H1 (cell line): ENCODE results near the gene NDUFA3. TPM values are rescaled to one million over a fixed set of nuclear protein-coding genes. Genes with fewer than 3 reads are reported as not detected.

ENCODE experiments used
- CTCF ChIA-PET: fragments of 300-600 bp; sonication (Branson Sonifier 250); formaldehyde crosslinking; loops from one replicate; lab custom pipeline; 2021; ENCODE audit not compliant: partially characterized antibody; lab: Charles Lee
- POLR2A ChIA-PET: fragments of 300-600 bp; sonication (Branson Sonifier 250); formaldehyde crosslinking; loops from one replicate; lab custom pipeline; 2021; ENCODE audit warnings: inconsistent platforms; ENCODE audit not compliant: partially characterized antibody; lab: Charles Lee
- DNase-seq, 2 experiments: peaks; one replicate each; pipeline versions ENCODE4 v3.0.0 to v3.0.0-alpha.2; 2010 to 2022; ENCODE audit warnings: low spot score in 2 of 2, low read depth in 1 of 2, mixed read lengths in 1 of 2
- FAIRE-seq: peaks from 2 replicates; lab custom pipeline; 2011; peaks lifted over from hg19 to GRCh38; lab: Jason Lieb, UNC
- H2AFZ ChIP-seq: 2 replicates; pipeline ENCODE4 v1.8.1; 2012; ENCODE audit warnings: low read length, inconsistent platforms
- H2AK5ac ChIP-seq: 2 replicates; pipeline ENCODE4 v1.6.1; 2013; ENCODE audit warnings: low read depth, low read length
- H2BK120ac ChIP-seq: replicated peaks from 2 replicates; pipeline ENCODE3; 2013; ENCODE audit warnings: low read depth, low read length, inconsistent platforms
- H2BK12ac ChIP-seq: 2 replicates; pipeline ENCODE4 v1.6.1; 2013; ENCODE audit warnings: low read depth, low read length
- H2BK15ac ChIP-seq: 2 replicates; pipeline ENCODE4 v1.6.1; 2013; ENCODE audit warnings: low read length
- H2BK20ac ChIP-seq: 2 replicates; pipeline ENCODE4 v1.6.1; 2013; ENCODE audit warnings: low read length
- H2BK5ac ChIP-seq: 2 replicates; pipeline ENCODE4 v1.6.1; 2013; ENCODE audit warnings: low read depth, low read length
- H3K14ac ChIP-seq: 2 replicates; pipeline ENCODE4 v1.6.1; 2013; ENCODE audit warnings: inconsistent platforms; ENCODE audit not compliant: insufficient read length
- H3K18ac ChIP-seq: 2 replicates; pipeline ENCODE4 v1.6.1; 2013; ENCODE audit warnings: low read length; ENCODE audit errors: extremely low read depth
- H3K23ac ChIP-seq: 2 replicates; pipeline ENCODE4 v1.6.1; 2013; ENCODE audit warnings: inconsistent platforms; ENCODE audit not compliant: insufficient read length
- H3K23me2 ChIP-seq: 2 replicates; pipeline ENCODE4 v1.6.1; 2013; ENCODE audit warnings: low read depth, low read length
- H3K27ac ChIP-seq: 2 replicates; pipeline ENCODE4 v1.6.1; 2011; ENCODE audit warnings: low read depth, low read length, inconsistent platforms
- H3K27me3 ChIP-seq, 4 experiments: replicated peaks in 1 of 4; 1 replicate in 1 of 4; 2 replicates in 3 of 4; pipeline versions ENCODE4 v1.6.1 to v1.8.1; 2011 to 2013; ENCODE audit warnings: low read length in 3 of 4, mild to moderate bottlenecking in 3 of 4, inconsistent platforms in 2 of 4, mixed read lengths in 2 of 4, moderate library complexity in 1 of 4; ENCODE audit not compliant: control insufficient read depth in 3 of 4, insufficient read depth in 3 of 4; ENCODE audit errors: extremely low read depth in 1 of 4
- H3K36me3 ChIP-seq, 4 experiments: 2 replicates each; pipeline versions ENCODE4 v1.6.1 to v1.8.1; 2011 to 2013; ENCODE audit warnings: mild to moderate bottlenecking in 4 of 4, low read length in 3 of 4, moderate library complexity in 2 of 4, control low read depth in 1 of 4, inconsistent platforms in 1 of 4; ENCODE audit not compliant: insufficient read depth in 4 of 4, control insufficient read depth in 2 of 4
- H3K4ac ChIP-seq: replicated peaks from 2 replicates; pipeline ENCODE3; 2013; ENCODE audit warnings: low read length, low read depth, mixed read lengths, inconsistent platforms; ENCODE audit not compliant: insufficient read length
- H3K4me1 ChIP-seq, 4 experiments: replicated peaks in 1 of 4; 1 replicate in 1 of 4; 2 replicates in 3 of 4; pipeline versions ENCODE4 v1.6.1 to v1.8.1; 2011 to 2013; ENCODE audit warnings: low read length in 3 of 4, inconsistent platforms in 2 of 4, mixed read lengths in 1 of 4; ENCODE audit not compliant: insufficient read depth in 4 of 4, control insufficient read depth in 3 of 4
- H3K4me2 ChIP-seq, 2 experiments: 2 replicates each; pipeline versions ENCODE4 v1.6.1 to v1.8.1; 2011 to 2013; ENCODE audit warnings: low read depth in 2 of 2, low read length in 2 of 2, control low read depth in 1 of 2, inconsistent platforms in 1 of 2, mild to moderate bottlenecking in 1 of 2; ENCODE audit not compliant: insufficient read depth in 1 of 2
- H3K4me3 ChIP-seq, 4 experiments: fragments of 200-600, 300-600 bp in 1 of 4; sonication (generic), shearing (Covaris generic), sonication (Bioruptor Twin) in 1 of 4; 2 replicates each; pipeline versions ENCODE4 v1.5.1 to v1.8.1; 2011 to 2016; ENCODE audit warnings: low read length in 4 of 4, low read depth in 3 of 4, control low read depth in 2 of 4, inconsistent platforms in 2 of 4, mild to moderate bottlenecking in 2 of 4, mixed read lengths in 1 of 4, moderate library complexity in 1 of 4; ENCODE audit not compliant: insufficient read depth in 2 of 4; ENCODE audit errors: extremely low read depth in 1 of 4
- H3K56ac ChIP-seq: replicated peaks from 2 replicates; pipeline ENCODE3; 2013; ENCODE audit warnings: low read depth, mild to moderate bottlenecking, mixed read lengths, low read length, inconsistent platforms; ENCODE audit not compliant: insufficient read length
- H3K79me1 ChIP-seq: 2 replicates; pipeline ENCODE4 v1.6.1; 2013; ENCODE audit warnings: low read depth, low read length, control low read depth
- H3K79me2 ChIP-seq, 2 experiments: 2 replicates each; pipeline versions ENCODE4 v1.6.1 to v1.8.1; 2012 to 2013; ENCODE audit warnings: low read length in 2 of 2, mild to moderate bottlenecking in 2 of 2, inconsistent platforms in 1 of 2; ENCODE audit not compliant: insufficient read depth in 2 of 2, control insufficient read depth in 1 of 2
- H3K9ac ChIP-seq, 4 experiments: replicated peaks in 1 of 4; 1 replicate in 1 of 4; 2 replicates in 3 of 4; pipeline versions ENCODE4 v1.6.1 to v1.8.1; 2011 to 2013; ENCODE audit warnings: low read depth in 3 of 4, low read length in 3 of 4, control low read depth in 2 of 4, mild to moderate bottlenecking in 2 of 4, moderate library complexity in 2 of 4, inconsistent platforms in 1 of 4; ENCODE audit errors: extremely low read depth in 1 of 4
- H3K9me3 ChIP-seq, 2 experiments: 2 replicates each; pipeline versions ENCODE4 v1.6.1 to v1.8.1; 2012 to 2013; ENCODE audit warnings: mild to moderate bottlenecking in 2 of 2, moderate library complexity in 2 of 2, control low read depth in 1 of 2, inconsistent platforms in 1 of 2, low read depth in 1 of 2, low read length in 1 of 2, mixed read lengths in 1 of 2; ENCODE audit not compliant: insufficient read depth in 2 of 2
- H4K20me1 ChIP-seq, 2 experiments: replicated peaks in 1 of 2; 2 replicates each; pipeline versions ENCODE3 to v1.8.1; 2011 to 2013; ENCODE audit warnings: inconsistent platforms in 2 of 2, low read length in 2 of 2, mild to moderate bottlenecking in 1 of 2; ENCODE audit not compliant: insufficient read depth in 2 of 2, control insufficient read depth in 1 of 2
- H4K5ac ChIP-seq: 2 replicates; pipeline ENCODE4 v1.6.1; 2013; ENCODE audit warnings: low read length, low read depth, mixed read lengths, inconsistent platforms; ENCODE audit not compliant: insufficient read length
- H4K8ac ChIP-seq: 2 replicates; pipeline ENCODE4 v1.8.0; 2013; ENCODE audit warnings: mild to moderate bottlenecking, moderate library complexity, low read length, inconsistent platforms; ENCODE audit not compliant: insufficient read depth; ENCODE audit errors: extremely low read depth
- H4K91ac ChIP-seq: replicated peaks from 2 replicates; pipeline ENCODE3; 2013; ENCODE audit warnings: low read length, mixed read lengths, inconsistent platforms; ENCODE audit not compliant: insufficient read length
- GABPA ChIP-seq: IDR thresholded peaks from 2 replicates; pipeline ENCODE4 v1.6.1; 2011; ENCODE audit warnings: mild to moderate bottlenecking, low read length, moderate library complexity, borderline replicate concordance; ENCODE audit not compliant: insufficient read depth
- TEAD4 ChIP-seq: IDR thresholded peaks from 2 replicates; pipeline ENCODE4 v1.6.1; 2012; ENCODE audit warnings: low read depth, low read length, inconsistent platforms, mixed read lengths
- WGBS, 2 experiments: shearing (Covaris generic) in 1 of 2; methylation state at CpG; one replicate each; pipeline versions ENCODE4 v1.1.6 to v1.1.7; 2013 to 2015; ENCODE audit warnings: low lambda C conversion rate in 2 of 2, mixed read lengths in 2 of 2, inconsistent platforms in 1 of 2, low coverage in 1 of 2, missing lambda C conversion rate in 1 of 2; ENCODE audit not compliant: insufficient replicate concordance in 2 of 2, insufficient coverage in 1 of 2, insufficient read length in 1 of 2; ENCODE audit errors: extremely low coverage in 1 of 2, missing lambda C conversion rate in 1 of 2; 5-methylcytosine and 5-hydroxymethylcytosine counted together
- polyA plus RNA-seq, 7 experiments: library from polyadenylated mRNA; depleted of rRNA in 3 of 7; stranded (reverse) in 5 of 7; unstranded in 2 of 7; fragments of >200 nt in 5 of 7; fragments of 200-250 nt in 2 of 7; gene quantifications; 1 replicate in 5 of 7; 2 replicates in 1 of 7; 4 replicates in 1 of 7; pipeline versions ENCODE4 v1.2.1 to v1.2.3, GENCODE V29; 2011 to 2013; ENCODE audit warnings: missing spikeins in 2 of 7, mixed read lengths in 2 of 7
- total RNA-seq: library from RNA; stranded (reverse); fragmentation: NEBNext Ultra II Directional; extraction: Animal tissue kit (Norgen Biotek cat#: 25700); gene quantifications from 2 replicates; pipeline ENCODE4 v1.2.1, GENCODE V29; 2021

The NDUFA3 gene
- total and polyA plus RNA-seq, 2 of the 8 experiments (the other 6 are each of a cell fraction or from before 2014, with no cell fraction given) = 175 to 208 TPM

DNA sequence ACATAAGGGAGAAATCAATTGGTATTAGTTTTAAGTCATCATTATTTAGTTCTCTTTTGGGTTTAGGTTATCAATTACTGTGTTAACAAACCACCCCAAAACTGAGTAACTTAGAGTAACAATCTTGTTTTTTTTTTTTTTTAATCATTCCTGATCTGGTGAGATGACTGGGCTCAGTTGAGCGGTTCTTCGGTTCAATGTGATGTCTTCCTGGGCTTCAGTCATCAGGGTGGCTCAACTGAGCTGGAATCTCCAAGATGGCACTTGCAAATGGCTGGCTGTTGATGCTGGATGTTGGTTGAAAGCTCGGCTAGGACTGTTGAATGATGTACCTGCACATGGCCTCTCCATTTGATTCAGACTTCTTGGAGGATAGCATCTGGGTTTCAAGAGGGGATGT is 18.2 kb upstream of the NDUFA3 start:
- H4K91ac ChIP-seq = no peak overlapping the region
- 92% methylated on average over 3 of the region's 3 CpGs; no CpG with 5 or more reads in 1 of the 2 experiments for WGBS, 2 experiments
- no peak for DNase-seq
- POLR2A ChIA-PET = no interaction called here
- peaks cover 12 to 13% of the 10 kb centered on the region in 2 experiments; a peak in 3 of 4 replicates for H3K9me3 ChIP-seq
- no peak overlapping the region for H3K27ac ChIP-seq
- no peak overlapping the region for H4K8ac ChIP-seq
- H2BK12ac ChIP-seq = no peak overlapping the region
- no peak overlapping the region for H3K18ac ChIP-seq
- peaks cover 0 to under 1% (median 0%) of the 10 kb centered on the region in 4 experiments; a peak in 1 of 7 replicates for H3K4me1 ChIP-seq
- no peak overlapping the region for H2BK20ac ChIP-seq
- no peak overlapping the region for H2AK5ac ChIP-seq
- FAIRE-seq = no peak
- no peak overlapping the region for H3K4ac ChIP-seq
- no peak overlapping the region for H3K9ac ChIP-seq
- H3K56ac ChIP-seq = no peak overlapping the region
- H4K20me1 ChIP-seq = no peaks in the 10 kb centered on the region
- H2AFZ ChIP-seq = no peak overlapping the region
- no peak overlapping the region for H2BK120ac ChIP-seq
- H4K5ac ChIP-seq = no peak overlapping the region
- no peak overlapping the region for H2BK15ac ChIP-seq
- H3K79me1 ChIP-seq = no peaks in the 10 kb centered on the region
- TF ChIP-seq TEAD4 = no peak
- no peak for TF ChIP-seq GABPA
- TF ChIP-seq, all 59 proteins: peak for 0
- Histone ChIP-seq H3K27me3 (no peaks in the 10 kb centered on the region), H3K4me2 (no peak overlapping the region), H3K14ac (no peak overlapping the region), H3K79me2 (no peaks in the 10 kb centered on the region), H3K23me2 (no peaks in the 10 kb centered on the region), H3K4me3 (no peak overlapping the region; a peak in 1 of 8 replicates), H2BK5ac (no peak overlapping the region), H3K36me3 (no peaks in the 10 kb centered on the region), H3K23ac (no peak overlapping the region)
- CTCF ChIA-PET = interaction anchor here (0.8 kb wide), 1 partner anchor 34 kb away, joined by 3 read pairs; no protein-coding TSS in a partner anchor
